ENCODE measurements around the gene PDLIM3. TPM values are rescaled to one million over a fixed set of nuclear protein-coding genes. Genes with fewer than 3 reads are reported as not detected.

Gene PDLIM3
- total and polyA plus RNA-seq, 2 of the 4 experiments (the other 2 are of a cell fraction) = 6.4 to 11.7 TPM

DNA sequence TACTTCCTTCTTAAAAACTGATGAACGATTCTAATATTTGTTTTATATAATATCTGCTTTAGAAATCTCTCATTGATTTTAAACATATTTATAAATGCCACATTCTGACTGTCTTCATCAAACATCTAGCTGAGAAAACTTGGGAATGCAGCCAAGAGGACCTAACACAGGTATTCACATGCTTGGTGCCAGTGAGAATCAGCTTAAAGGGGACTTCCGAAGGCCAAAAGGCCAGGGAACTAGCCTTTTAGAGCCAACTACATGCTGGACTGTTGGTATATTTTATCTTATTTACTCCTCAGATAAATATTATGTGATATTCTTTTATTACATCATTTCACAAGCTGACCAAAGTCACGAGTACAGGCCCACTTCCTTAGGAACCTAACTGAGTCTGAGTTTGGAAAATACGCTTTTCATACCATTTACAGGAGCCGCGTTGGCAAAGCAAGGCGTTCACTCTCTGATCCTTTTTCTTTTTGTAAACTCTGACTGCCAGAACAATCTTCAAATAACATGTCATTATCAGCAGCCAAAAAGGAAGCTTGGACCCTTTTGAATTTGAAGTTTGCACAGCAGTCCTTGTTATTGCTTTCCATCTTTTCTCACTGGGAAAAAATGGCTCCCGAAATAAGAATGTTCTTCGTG, 41.1 kb upstream of the PDLIM3 start (continued):
- TF ChIP-seq, protein P1, sequence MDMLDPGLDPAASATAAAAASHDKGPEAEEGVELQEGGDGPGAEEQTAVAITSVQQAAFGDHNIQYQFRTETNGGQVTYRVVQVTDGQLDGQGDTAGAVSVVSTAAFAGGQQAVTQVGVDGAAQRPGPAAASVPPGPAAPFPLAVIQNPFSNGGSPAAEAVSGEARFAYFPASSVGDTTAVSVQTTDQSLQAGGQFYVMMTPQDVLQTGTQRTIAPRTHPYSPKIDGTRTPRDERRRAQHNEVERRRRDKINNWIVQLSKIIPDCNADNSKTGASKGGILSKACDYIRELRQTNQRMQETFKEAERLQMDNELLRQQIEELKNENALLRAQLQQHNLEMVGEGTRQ (IDR thresholded peaks at IDR 0.05; ENCODE audit: low read depth, low read length) = no peak

DNA sequence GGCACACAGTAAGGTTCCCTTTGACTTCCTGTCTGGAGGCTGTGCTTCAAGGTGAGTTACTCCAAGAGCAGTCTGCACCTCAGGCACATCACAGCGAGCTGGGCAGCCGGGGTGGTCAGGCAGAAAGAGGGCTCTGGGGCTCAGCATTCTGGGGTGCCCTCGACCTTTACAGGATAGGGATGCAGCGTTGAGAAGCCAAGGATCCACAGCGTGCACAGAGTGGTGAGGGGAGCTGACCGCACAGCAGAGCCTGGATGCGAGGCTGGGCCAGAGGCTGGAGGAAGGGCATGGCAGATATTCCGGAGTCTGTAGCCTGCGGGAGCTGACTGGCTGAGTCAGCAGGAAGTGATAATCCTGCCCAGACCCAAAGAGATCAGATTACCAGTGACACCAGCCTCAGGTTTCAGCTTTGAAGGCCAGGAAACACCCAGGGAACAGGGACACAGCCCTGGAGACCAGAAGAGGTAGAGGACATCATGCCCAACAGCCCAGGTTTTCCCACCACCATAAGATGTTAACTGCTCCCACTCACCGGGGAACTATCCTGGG, 38.4 kb upstream of the PDLIM3 start:
- CTCF ChIA-PET = no interaction called here
- intact Hi-C loops (cut with micrococcal nuclease) = no loop called here
- no peak overlapping the region; the same call in 1 of the 2 replicates for H3K27ac ChIP-seq (ENCODE audit: insufficient read depth, low read length)
- in situ Hi-C loops (cut with MboI; ENCODE audit: low sequenced_read_pairs) = no loop called here
- H3K4ac ChIP-seq (ENCODE audit: low read depth, low read length) = peak overlapping the region; percentile 94
- peak overlapping the region; percentile 72 for H2BK5ac ChIP-seq (ENCODE audit: low read depth, low read length, poor library complexity, severe bottlenecking)
- no peak for TF ChIP-seq NFE2L2 (IDR thresholded peaks at IDR 0.05; ENCODE audit: low read depth, low read length)
- no peak for TF ChIP-seq CEBPB (IDR thresholded peaks at IDR 0.05; ENCODE audit: low read depth, low read length)
- TF ChIP-seq FOS (IDR thresholded peaks at IDR 0.05; ENCODE audit: low read depth, low read length) = 0 out of 2 replicates have a peak, but pooled peaks have one; percentile 27
- no peak for TF ChIP-seq SMC3 (IDR thresholded peaks at IDR 0.05; ENCODE audit: low read depth, low read length)
- TF ChIP-seq RAD21 (IDR thresholded peaks at IDR 0.05; ENCODE audit: low read length) = no peak
- TF ChIP-seq RCOR1 (IDR thresholded peaks at IDR 0.05; ENCODE audit: insufficient replicate concordance, low read length) = no peak
- no peak for TF ChIP-seq POLR2A (IDR thresholded peaks at IDR 0.05; ENCODE audit: low read depth, low read length)
- no peak for TF ChIP-seq CHD1 (IDR thresholded peaks at IDR 0.05; ENCODE audit: low read depth, low read length)
- peak; percentile 92 for TF ChIP-seq MAFK (IDR thresholded peaks at IDR 0.05; ENCODE audit: low read depth, low read length)
- TF ChIP-seq, protein P2, sequence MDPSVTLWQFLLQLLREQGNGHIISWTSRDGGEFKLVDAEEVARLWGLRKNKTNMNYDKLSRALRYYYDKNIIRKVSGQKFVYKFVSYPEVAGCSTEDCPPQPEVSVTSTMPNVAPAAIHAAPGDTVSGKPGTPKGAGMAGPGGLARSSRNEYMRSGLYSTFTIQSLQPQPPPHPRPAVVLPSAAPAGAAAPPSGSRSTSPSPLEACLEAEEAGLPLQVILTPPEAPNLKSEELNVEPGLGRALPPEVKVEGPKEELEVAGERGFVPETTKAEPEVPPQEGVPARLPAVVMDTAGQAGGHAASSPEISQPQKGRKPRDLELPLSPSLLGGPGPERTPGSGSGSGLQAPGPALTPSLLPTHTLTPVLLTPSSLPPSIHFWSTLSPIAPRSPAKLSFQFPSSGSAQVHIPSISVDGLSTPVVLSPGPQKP (IDR thresholded peaks at IDR 0.05; ENCODE audit: borderline replicate concordance, low read depth, low read length) = no peak
- TF ChIP-seq, protein P1 (IDR thresholded peaks at IDR 0.05; ENCODE audit: low read depth, low read length) = no peak
- H3K18ac ChIP-seq (ENCODE audit: low read depth, low read length) = peak overlapping the region; percentile 25
- no peaks in the 10 kb centered on the region for H3K36me3 ChIP-seq (ENCODE audit: control insufficient read depth, insufficient read depth, low read length)
- no peak overlapping the region for H3K4me3 ChIP-seq (ENCODE audit: insufficient read depth, low read depth, low read length)
- H4K20me1 ChIP-seq (ENCODE audit: insufficient read depth, low read length) = no peaks in the 10 kb centered on the region
- no peaks in the 10 kb centered on the region; the same call in 1 of the 2 replicates for H3K27me3 ChIP-seq (ENCODE audit: control insufficient read depth, insufficient read depth, low read length)
- BruUV-seq (replicated peaks) = no TSS peak
- no peaks in the 10 kb centered on the region for H3K9me3 ChIP-seq (ENCODE audit: control insufficient read depth, insufficient read depth, low read length)
- H3K4me1 ChIP-seq (ENCODE audit: control insufficient read depth, insufficient read depth, low read length) = peaks cover 11% of the 10 kb centered on the region
- POLR2A ChIA-PET (ENCODE audit: unreplicated experiment) = no interaction called here
- H3K56ac ChIP-seq (ENCODE audit: extremely low read depth, insufficient read depth, low read length) = no peak overlapping the region
- WGBS, 2 experiments (ENCODE audit: extremely low coverage in 2 of 2, insufficient read length in 1 of 2) = 62% methylated on average over 5 of the region's 10 CpGs; no CpG with 5 or more reads in 1 of the 2 experiments
- peak overlapping the region; percentile 94 for H2AK9ac ChIP-seq (replicated peaks; ENCODE audit: low read depth, low read length, poor library complexity)
- H3K23ac ChIP-seq (ENCODE audit: low read depth, low read length) = peak overlapping the region; percentile 80; the same call in 1 of the 2 replicates
- peak overlapping the region; percentile 84 for H2AK5ac ChIP-seq (ENCODE audit: low read depth, low read length)
- dilution Hi-C loops (cut with HindIII; ENCODE audit: low sequenced_read_pairs, unreplicated experiment) = no loop called here
- H2BK120ac ChIP-seq (ENCODE audit: low read depth, low read length) = peak overlapping the region; percentile 89
- H4K5ac ChIP-seq (ENCODE audit: low read depth, low read length) = peak overlapping the region; percentile 75
- peak overlapping the region; percentile 87 to 96 for H4K8ac ChIP-seq (ENCODE audit: low read depth in 2 of 2, low read length in 2 of 2)
- H3K14ac ChIP-seq (replicated peaks; ENCODE audit: low read depth, low read length) = peak overlapping the region; percentile 83
- H2AFZ ChIP-seq (replicated peaks; ENCODE audit: low read length, poor library complexity) = peak overlapping the region; percentile 96
- peak overlapping the region; percentile 88; the same call in 2 of the 3 replicates for H2BK15ac ChIP-seq (ENCODE audit: low read depth, low read length)
- H4K91ac ChIP-seq (ENCODE audit: insufficient read depth, low read depth, low read length) = peak overlapping the region; percentile 91
- peak; percentile 80 for DNase-seq
- H3K9ac ChIP-seq (ENCODE audit: low read depth, low read length) = no peak overlapping the region
- H3K9me1 ChIP-seq (ENCODE audit: insufficient read depth, low read length) = peaks cover 7% of the 10 kb centered on the region
- peak overlapping the region; percentile 97 for H2BK20ac ChIP-seq (ENCODE audit: low read depth, low read length)
- H3K4me2 ChIP-seq (ENCODE audit: low read depth, low read length) = peak overlapping the region; percentile 11; the same call in 1 of the 2 replicates
- peaks cover 0 to 3% of the 10 kb centered on the region in 2 experiments; a peak in 1 of 4 replicates for H3K79me1 ChIP-seq (ENCODE audit: low read depth in 1 of 2, low read length in 2 of 2)
- peak; percentile 91 for ATAC-seq (ENCODE audit: low read depth)

Data from IMR-90 (cell line).